HG02885 (cell line): ENCODE results near the gene ANAPC2.
A peak's percentile ranks its signal among the peaks of the same experiment; 100 is the strongest.

Source experiments
- ATAC-seq: cut with Tn5 transposase; IDR thresholded peaks from one replicate; pipeline ENCODE4 v1.9.1; 2021; ENCODE audit warnings: mild to moderate bottlenecking; ENCODE audit not compliant: unreplicated experiment, poor library complexity

Gene ANAPC2

DNA sequence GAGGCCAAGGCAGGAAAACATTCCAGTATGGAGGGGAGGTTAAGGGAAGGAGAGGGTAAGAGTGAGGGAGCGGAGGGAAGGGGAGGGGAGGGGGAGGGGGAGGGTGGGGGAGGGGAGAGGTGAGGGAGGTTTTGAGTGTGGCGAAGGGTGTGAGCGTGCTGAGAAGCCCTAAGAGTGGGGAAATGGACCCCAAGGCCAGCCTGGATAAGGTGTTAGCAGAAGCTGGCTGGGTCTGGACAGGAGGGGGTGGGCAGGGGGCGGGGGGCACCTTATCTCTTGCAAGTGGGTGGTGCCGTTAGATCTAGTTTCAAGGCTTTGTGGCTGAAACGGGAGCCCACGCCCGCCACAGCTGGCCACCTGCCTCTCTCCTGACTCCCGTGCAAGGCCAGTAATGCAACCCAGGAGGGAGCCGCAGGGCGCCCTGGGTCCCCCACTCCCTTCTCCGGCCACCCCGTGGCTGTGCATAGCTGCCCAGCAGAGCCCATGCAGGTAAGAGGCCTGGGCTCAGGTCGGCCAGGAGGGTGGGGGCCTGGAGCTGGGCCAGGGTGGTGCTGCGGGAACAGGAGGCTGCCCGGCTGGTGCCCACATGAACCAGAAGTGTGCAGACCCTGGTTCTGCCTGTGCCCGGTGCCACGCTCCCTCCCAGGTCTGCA, 39.6 kb upstream of the ANAPC2 start:
- ATAC-seq: no peak

GRCh38 chr9:137227054-137227852, 38.9 kb upstream of the ANAPC2 start, which contains the start of gene RNF224:
Gene RNF224 (plus strand): TSS chr9:137227502. CDS start chr9:137228336, 834 bp downstream.
- no peak for ATAC-seq

GRCh38 chr9:137226338-137227053, 38.1 kb upstream of the ANAPC2 start:
- ATAC-seq: no peak

DNA sequence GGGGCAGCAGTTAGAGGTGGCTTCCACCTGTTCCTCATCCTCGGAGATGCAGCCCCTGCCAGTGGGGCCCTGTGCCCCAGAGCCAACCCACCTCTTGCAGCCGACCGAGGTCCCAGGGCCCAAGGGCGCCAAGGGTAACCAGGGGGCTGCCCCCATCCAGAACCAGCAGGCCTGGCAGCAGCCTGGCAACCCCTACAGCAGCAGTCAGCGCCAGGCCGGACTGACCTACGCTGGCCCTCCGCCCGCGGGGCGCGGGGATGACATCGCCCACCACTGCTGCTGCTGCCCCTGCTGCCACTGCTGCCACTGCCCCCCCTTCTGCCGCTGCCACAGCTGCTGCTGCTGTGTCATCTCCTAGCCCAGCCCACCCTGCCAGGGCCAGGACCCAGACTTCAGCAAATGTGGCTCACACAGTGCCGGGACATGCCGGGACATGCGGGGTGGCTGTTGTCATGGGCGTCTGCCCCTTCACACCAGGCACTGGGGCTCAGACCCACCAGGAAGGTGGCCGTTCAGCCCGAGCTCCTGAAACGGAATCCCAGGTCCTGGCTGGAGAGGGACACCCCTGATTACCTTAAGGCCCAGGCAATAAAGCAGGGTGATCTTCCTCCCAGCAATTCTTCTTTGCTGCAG, 37.5 kb upstream of the ANAPC2 start:
- ATAC-seq: no peak

DNA sequence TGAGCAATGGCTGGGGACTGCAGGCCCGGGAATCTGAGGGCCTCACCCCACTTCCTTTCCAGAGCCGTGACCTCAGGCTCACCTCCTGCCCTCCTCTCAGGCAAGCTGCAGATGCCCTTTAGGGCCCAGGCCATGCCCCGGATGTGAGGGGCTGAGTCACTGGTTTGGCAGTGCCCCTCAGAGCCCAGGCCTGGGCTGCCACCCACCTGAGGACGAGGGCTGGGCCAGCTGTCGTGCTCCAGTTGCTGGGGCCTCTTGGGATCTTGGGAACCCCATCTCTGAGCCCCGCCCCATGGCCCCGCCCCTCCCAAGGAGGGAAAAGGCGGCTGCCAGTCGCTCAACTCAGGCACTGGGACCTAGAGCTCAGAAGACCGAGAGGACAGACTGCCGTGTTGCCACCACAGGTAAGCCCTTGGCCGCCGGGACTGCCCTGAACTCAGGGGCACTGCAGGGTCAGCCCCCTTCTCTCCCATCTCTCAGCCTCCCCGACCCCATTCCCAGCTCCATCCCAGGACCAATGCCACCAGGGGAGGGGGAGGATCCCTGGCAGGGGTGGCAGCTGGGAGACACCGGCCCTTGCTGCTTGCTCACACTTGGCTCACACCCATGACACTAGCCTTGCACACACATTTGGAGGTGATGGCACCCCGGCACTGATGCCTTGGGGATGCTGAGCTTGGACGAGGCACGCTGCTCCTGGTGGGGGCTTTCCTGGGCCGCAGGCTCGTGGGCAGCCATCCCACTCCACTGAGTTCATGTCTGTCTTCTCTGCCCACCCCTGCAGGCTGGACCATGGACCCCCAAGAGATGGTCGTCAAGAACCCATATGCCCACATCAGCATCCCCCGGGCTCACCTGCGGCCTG, 36.7 kb upstream of the ANAPC2 start, which contains the start of gene CYSRT1:
TSS of gene CYSRT1 (plus strand) at position 345 of the 865 bp plus-strand sequence. CDS start at position 793, 448 bp downstream.
- ATAC-seq: no peak

DNA sequence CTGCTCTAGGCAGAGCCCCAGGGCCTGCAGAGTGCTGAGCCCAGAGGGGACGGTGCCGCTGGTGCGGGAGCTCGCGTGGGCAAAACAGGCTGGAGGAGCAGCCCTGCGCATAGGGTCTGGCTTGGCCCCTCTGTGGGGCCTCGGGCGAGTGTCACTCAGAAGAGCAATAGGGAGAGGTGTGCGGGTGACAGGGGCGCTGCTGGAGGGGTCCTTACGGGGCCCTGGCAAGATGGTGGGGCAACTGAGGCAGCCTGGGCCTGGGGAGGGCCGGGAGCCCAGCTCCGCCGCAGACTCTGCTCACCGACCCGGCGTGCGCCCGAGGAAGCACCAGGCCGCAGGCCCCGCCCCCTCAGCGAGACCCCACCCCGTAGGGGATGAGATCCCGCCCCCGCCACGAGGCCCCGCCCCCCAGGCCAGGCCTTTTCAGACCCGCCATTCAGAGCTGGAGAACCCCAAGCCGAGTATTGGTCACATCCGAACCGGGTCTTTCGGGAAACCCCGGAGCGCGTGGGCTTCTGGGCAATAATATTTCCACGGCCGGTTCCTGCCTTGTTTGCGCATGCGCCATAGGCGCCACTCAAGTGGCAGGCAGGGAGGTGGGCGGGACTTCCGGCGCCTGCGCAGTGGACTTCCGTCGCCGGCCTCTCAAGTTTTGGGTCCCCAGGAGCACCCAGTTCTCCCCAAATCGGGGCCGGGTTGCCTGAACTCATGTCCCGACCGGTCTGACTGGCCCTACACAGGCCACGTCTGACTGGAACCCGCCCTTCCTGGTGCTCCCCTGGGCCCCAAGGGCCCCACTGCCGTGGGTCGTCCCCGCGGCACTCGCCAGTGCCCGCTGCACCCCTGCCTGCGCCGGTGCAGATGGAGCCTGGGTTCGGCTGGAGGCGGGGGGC, 35.0 kb upstream of the ANAPC2 start:
- ATAC-seq: peak; percentile 80

- no peak for ATAC-seq
These were observed 34.1 kb upstream of the ANAPC2 start, which contains the start of gene RNF208 for GRCh38 chr9:137222190-137223077. Gene RNF208 (minus strand): TSS chr9:137222240. CDS start chr9:137221212, 1,028 bp downstream.

- ATAC-seq: no peak
These were observed 33.2 kb upstream of the ANAPC2 start for GRCh38 chr9:137221506-137222111.

GRCh38 chr9:137221095-137221505, 32.7 kb upstream of the ANAPC2 start:
- no peak for ATAC-seq

- ATAC-seq: no peak
These were observed 32.1 kb upstream of the ANAPC2 start for GRCh38 chr9:137220317-137221094.

GRCh38 chr9:137219757-137220316, 31.5 kb upstream of the ANAPC2 start:
- ATAC-seq: no peak

DNA sequence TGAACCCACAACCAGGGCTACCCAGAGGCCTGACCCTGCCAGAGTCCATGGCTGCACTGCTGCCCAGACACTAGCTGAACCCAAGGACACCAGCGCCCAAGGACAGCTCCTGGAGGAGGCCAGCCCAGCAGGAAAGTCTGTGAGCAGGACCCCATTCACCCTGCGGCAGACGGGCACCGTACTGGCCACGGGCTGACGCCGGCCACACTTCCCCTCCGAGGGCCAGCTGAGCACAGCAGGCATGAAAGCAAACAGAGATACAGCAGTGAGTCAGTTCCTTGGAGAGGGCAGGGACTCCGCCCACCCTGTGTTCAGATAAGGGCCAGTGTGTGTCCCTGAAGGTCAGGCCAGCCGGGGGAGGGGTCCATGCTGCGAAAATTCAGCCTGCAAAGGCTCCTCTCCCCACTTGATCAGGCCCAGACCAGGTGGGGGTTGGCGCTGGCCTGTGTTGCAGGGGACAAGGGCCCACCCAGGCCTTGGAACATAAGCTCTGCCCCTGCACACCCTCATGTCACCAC, 30.5 kb upstream of the ANAPC2 start:
- ATAC-seq: no peak

- ATAC-seq: no peak
These were observed 29.9 kb upstream of the ANAPC2 start for GRCh38 chr9:137218212-137218753.

- ATAC-seq: no peak
These were observed 29.2 kb upstream of the ANAPC2 start for GRCh38 chr9:137217276-137218211.
